GM12878 (cell line): Measurements from ENCODE around the gene TTLL12. TPM values are rescaled to one million over a fixed set of nuclear protein-coding genes. Genes with fewer than 3 reads are reported as not detected.

Source experiments
- CBX3 ChIP-seq: fragments of 200-600 bp; sonication (generic); IDR thresholded peaks from 2 replicates; pipeline ENCODE4 v1.6.1; 2016; ENCODE audit warnings: low read depth, borderline replicate concordance
- CEBPZ ChIP-seq: fragments of 150-350 bp; IDR thresholded peaks from 2 replicates; pipeline ENCODE4 v1.6.1; 2016; ENCODE audit warnings: low read depth, low read length
- DPF2 ChIP-seq: fragments of 450-650 bp; IDR thresholded peaks from 2 replicates; pipeline ENCODE4 v1.6.1; 2017; ENCODE audit warnings: mild to moderate bottlenecking
- E2F8 ChIP-seq: fragments of 450-650 bp; IDR thresholded peaks from 2 replicates; pipeline ENCODE4 v1.6.1; 2018; ENCODE audit warnings: mild to moderate bottlenecking, low read depth, moderate library complexity; ENCODE audit not compliant: partially characterized antibody
- EED ChIP-seq: sonication (generic); IDR thresholded peaks from 2 replicates; pipeline ENCODE4 v1.6.1; 2016; ENCODE audit warnings: antibody characterized with exemption, low read depth
- EGR1 ChIP-seq, 2 experiments: IDR thresholded peaks; 1 replicate in 1 of 2; 2 replicates in 1 of 2; pipeline ENCODE4 v1.6.1; 2011 to 2012; ENCODE audit warnings: low read depth in 2 of 2, low read length in 2 of 2, borderline replicate concordance in 1 of 2, mild to moderate bottlenecking in 1 of 2, moderate library complexity in 1 of 2
- ETV6 ChIP-seq, 2 experiments: fragments of 450-650 bp in 1 of 2; IDR thresholded peaks in 1 of 2; conservative IDR thresholded peaks in 1 of 2; 2 replicates each; pipeline ENCODE4 v1.6.1; 2014; ENCODE audit warnings: antibody characterized with exemption in 1 of 2, borderline replicate concordance in 1 of 2, low read depth in 1 of 2, mild to moderate bottlenecking in 1 of 2, moderate library complexity in 1 of 2
- IKZF1 ChIP-seq: fragments of 450-650 bp; conservative IDR thresholded peaks from 2 replicates; pipeline ENCODE4 v1.6.1; 2017; ENCODE audit warnings: antibody characterized with exemption, mild to moderate bottlenecking
- KDM1A ChIP-seq: fragments of 200-600 bp; sonication (generic); IDR thresholded peaks from 2 replicates; pipeline ENCODE4 v1.6.1; 2016; ENCODE audit warnings: borderline replicate concordance
- MXI1 ChIP-seq: fragments of 150-350 bp; IDR thresholded peaks from 2 replicates; pipeline ENCODE4 v1.6.1; 2011; ENCODE audit warnings: low read depth, mild to moderate bottlenecking, inconsistent platforms, low read length, improper control_type of control experiment
- MYC ChIP-seq: IDR thresholded peaks from 2 replicates; pipeline ENCODE4 v1.6.1; 2011; ENCODE audit warnings: mild to moderate bottlenecking, low read length, moderate library complexity, inconsistent platforms; ENCODE audit not compliant: insufficient read depth, insufficient replicate concordance, insufficient read length, severe bottlenecking
- NR2F1 ChIP-seq: fragments of 450-650 bp; conservative IDR thresholded peaks from 2 replicates; pipeline ENCODE4 v1.6.1; 2017; ENCODE audit warnings: mild to moderate bottlenecking
- POLR2A ChIP-seq: IDR thresholded peaks from 2 replicates; pipeline ENCODE4 v1.6.1; 2011; ENCODE audit warnings: low read depth, mild to moderate bottlenecking, low read length
- POLR2AphosphoS5 ChIP-seq: IDR thresholded peaks from 2 replicates; pipeline ENCODE4 v1.6.1; 2011; ENCODE audit warnings: mild to moderate bottlenecking, low read length, inconsistent platforms
- POU2F2 ChIP-seq: IDR thresholded peaks from 3 replicates; pipeline ENCODE4 v1.6.1; 2011; ENCODE audit warnings: low read depth, mild to moderate bottlenecking, low read length, borderline replicate concordance
- RAD21 ChIP-seq: IDR thresholded peaks from 2 replicates; pipeline ENCODE4 v1.6.1; 2011; ENCODE audit warnings: mild to moderate bottlenecking, low read depth, low read length, moderate library complexity; ENCODE audit not compliant: insufficient read depth
- RAD51 ChIP-seq: fragments of 450-650 bp; IDR thresholded peaks from 2 replicates; pipeline ENCODE4 v1.6.1; 2016; ENCODE audit warnings: moderate library complexity, mild to moderate bottlenecking, inconsistent platforms
- RBBP5 ChIP-seq: fragments of 200-600 bp; sonication (generic); conservative IDR thresholded peaks from 2 replicates; pipeline ENCODE4 v1.6.1; 2016
- TAF1 ChIP-seq: IDR thresholded peaks from 2 replicates; pipeline ENCODE4 v1.6.1; 2011; ENCODE audit warnings: mild to moderate bottlenecking, low read depth, low read length, borderline replicate concordance
- YY1 ChIP-seq: IDR thresholded peaks from 2 replicates; pipeline ENCODE4 v1.6.1; 2011; ENCODE audit warnings: low read depth, mild to moderate bottlenecking, low read length
- ZNF217 ChIP-seq: fragments of 450-650 bp; IDR thresholded peaks from 2 replicates; pipeline ENCODE4 v1.6.1; 2017; ENCODE audit warnings: antibody characterized with exemption, mild to moderate bottlenecking
- polyA plus RNA-seq, 11 experiments: library from polyadenylated mRNA; depleted of rRNA in 4 of 11; unstranded in 6 of 11; stranded (reverse) in 5 of 11; fragments of >200 nt; fragmentation: Nextera tagmentation in 4 of 11; fragmentation: Illumina TruSeq in 1 of 11; extraction: Ambion mirVana in 4 of 11; extraction: Trizol in 1 of 11; gene quantifications; 1 replicate in 1 of 11; 2 replicates in 10 of 11; pipeline versions ENCODE4 v1.2.1 to v1.2.3, GENCODE V29; 2011 to 2016; ENCODE audit warnings: inconsistent platforms in 2 of 11, missing spikeins in 2 of 11, low read depth in 1 of 11
- total RNA-seq, 4 experiments: library from RNA; depleted of rRNA in 3 of 4; stranded (reverse); fragments of >200 nt in 3 of 4; fragmentation: Illumina TruSeq in 1 of 4; extraction: Trizol in 1 of 4; gene quantifications; 2 replicates each; pipeline versions ENCODE4 v1.2.1 to v1.2.3, GENCODE V29; 2013 to 2021
- TF ChIP-seq, protein P1 (sequence below): fragments of 450-650 bp; conservative IDR thresholded peaks from 2 replicates; pipeline ENCODE4 v1.6.1; 2017; ENCODE audit warnings: mild to moderate bottlenecking, moderate library complexity

Gene TTLL12
- total and polyA plus RNA-seq, 10 of the 15 experiments (the other 5 are each of a cell fraction or from before 2014, with no cell fraction given) = 1.00 to 89.8 (median 38.5) TPM

GRCh38 chr22:43186272-43187170 lies at the start of gene TTLL12 (continued):
- TF ChIP-seq YY1 = peak; percentile 71
- no peak for TF ChIP-seq TAF1
- peak; percentile 54; the same call in 1 of the 2 replicates for TF ChIP-seq ZNF217
- TF ChIP-seq POLR2AphosphoS5 = peak; percentile 29; the same call in 1 of the 2 replicates
- TF ChIP-seq RAD51 = no peak
- TF ChIP-seq CBX3 = no peak
- no peak for TF ChIP-seq EED
- TF ChIP-seq MXI1 = 0 out of 2 replicates have a peak, but pooled peaks have one; percentile 41
- TF ChIP-seq NR2F1 = peak; percentile 56
- TF ChIP-seq, protein P1, sequence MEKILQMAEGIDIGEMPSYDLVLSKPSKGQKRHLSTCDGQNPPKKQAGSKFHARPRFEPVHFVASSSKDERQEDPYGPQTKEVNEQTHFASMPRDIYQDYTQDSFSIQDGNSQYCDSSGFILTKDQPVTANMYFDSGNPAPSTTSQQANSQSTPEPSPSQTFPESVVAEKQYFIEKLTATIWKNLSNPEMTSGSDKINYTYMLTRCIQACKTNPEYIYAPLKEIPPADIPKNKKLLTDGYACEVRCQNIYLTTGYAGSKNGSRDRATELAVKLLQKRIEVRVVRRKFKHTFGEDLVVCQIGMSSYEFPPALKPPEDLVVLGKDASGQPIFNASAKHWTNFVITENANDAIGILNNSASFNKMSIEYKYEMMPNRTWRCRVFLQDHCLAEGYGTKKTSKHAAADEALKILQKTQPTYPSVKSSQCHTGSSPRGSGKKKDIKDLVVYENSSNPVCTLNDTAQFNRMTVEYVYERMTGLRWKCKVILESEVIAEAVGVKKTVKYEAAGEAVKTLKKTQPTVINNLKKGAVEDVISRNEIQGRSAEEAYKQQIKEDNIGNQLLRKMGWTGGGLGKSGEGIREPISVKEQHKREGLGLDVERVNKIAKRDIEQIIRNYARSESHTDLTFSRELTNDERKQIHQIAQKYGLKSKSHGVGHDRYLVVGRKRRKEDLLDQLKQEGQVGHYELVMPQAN = peak; percentile 89
- no peak for TF ChIP-seq ETV6 (conservative IDR thresholded peaks at IDR 0.05 in 1 of 2, IDR thresholded peaks at IDR 0.05 in 1 of 2; ENCODE audit: borderline replicate concordance in 1 of 2, low read depth in 1 of 2)
- 0 out of 3 replicates have a peak, but pooled peaks have one; percentile 12 for TF ChIP-seq POU2F2
- TF ChIP-seq RBBP5 = no peak
- TF ChIP-seq POLR2A = peak; percentile 75
- TF ChIP-seq MYC = peak; percentile 91
- TF ChIP-seq CEBPZ = no peak
- TF ChIP-seq IKZF1 = peak; percentile 73
- TF ChIP-seq KDM1A = no peak
- no peak for TF ChIP-seq RAD21
- TF ChIP-seq E2F8 = no peak
- TF ChIP-seq EGR1 (IDR thresholded peaks at IDR 0.05; ENCODE audit: borderline replicate concordance in 1 of 2, low read depth in 2 of 2, low read length in 2 of 2) = peak in 1 of 2 experiments; percentile 14; a peak in 1 of 3 replicates
- TF ChIP-seq DPF2 = peak; percentile 82; the same call in 1 of the 2 replicates
